SK-N-MC (cell line): ENCODE data around the gene DDX27.

Experiments
- EZH2 ChIP-seq: fragments of 200-600 bp; sonication (generic); IDR thresholded peaks from one replicate; pipeline ENCODE4 v1.6.1; 2017; ENCODE audit warnings: antibody characterized with exemption
- FOXP2 ChIP-seq: optimal IDR thresholded peaks from 2 replicates; pipeline ENCODE3; 2011; ENCODE audit warnings: mild to moderate bottlenecking, moderate library complexity; ENCODE audit not compliant: insufficient read depth; ENCODE audit errors: extremely low read length, control extremely low read depth
- POLR2AphosphoS5 ChIP-seq: IDR thresholded peaks from 2 replicates; pipeline ENCODE4 v1.6.1; 2012; ENCODE audit warnings: mild to moderate bottlenecking, low read depth, low read length, borderline replicate concordance

DNA sequence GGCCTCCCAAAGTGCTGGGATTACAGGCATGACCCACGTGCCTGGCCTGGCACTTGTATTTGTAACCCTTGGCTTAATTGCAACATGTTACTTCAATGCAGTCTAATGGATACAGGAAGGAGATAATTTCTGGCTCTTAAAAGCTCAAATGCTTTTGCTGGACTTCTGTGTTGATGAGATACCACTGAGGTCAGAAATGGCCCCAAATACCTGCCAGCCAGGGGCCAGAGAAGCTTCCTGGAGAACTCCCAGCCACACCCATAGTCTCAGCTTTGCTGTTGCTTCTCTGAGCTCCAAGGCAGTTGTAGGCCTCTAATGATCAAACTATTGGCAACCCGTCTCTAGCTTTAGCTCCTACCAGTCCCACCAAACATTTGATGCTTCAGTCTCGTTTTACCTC lies 72.8 kb downstream of the DDX27 start:
- TF ChIP-seq EZH2 (no peak), POLR2AphosphoS5 (no peak), FOXP2 (no peak)
